Body of pancreas (tissue), 4 donors: ENCODE data around the gene DNM3. TPM values are rescaled to one million over a fixed set of nuclear protein-coding genes. Genes with fewer than 3 reads are reported as not detected.

ENCODE experiments used
- ATAC-seq: fragments of 150-250 bp; one replicate; pipeline ENCODE4 v1.9.1; 2016
- DNase-seq, 4 donors: peaks; one replicate each; pipeline ENCODE4 v3.0.0-alpha.2; 2019
- H3K27ac ChIP-seq, 4 donors: fragments of 200-600 bp; sonication (generic); 1 replicate in 3 of 4; 2 replicates in 1 of 4; pipeline versions ENCODE4 v1.5.1 to v1.6.1; 2016 to 2019; ENCODE audit warnings: mild to moderate bottlenecking in 1 of 4, mixed read lengths in 1 of 4, moderate library complexity in 1 of 4
- H3K27me3 ChIP-seq, 2 donors: fragments of 200-600 bp; sonication (generic); one replicate each; pipeline ENCODE4 v1.6.0; 2016; ENCODE audit warnings: mild to moderate bottlenecking in 1 of 2
- H3K36me3 ChIP-seq, 2 donors: fragments of 200-600 bp; sonication (generic); replicated peaks in 1 of 2; 2 replicates each; pipeline ENCODE4 v1.5.1; 2016; ENCODE audit warnings: low read depth in 2 of 2; ENCODE audit not compliant: insufficient read depth in 1 of 2
- H3K4me1 ChIP-seq: fragments of 200-600 bp; sonication (generic); one replicate; pipeline ENCODE4 v1.6.0; 2016
- H3K4me3 ChIP-seq, 2 donors: fragments of 200-600 bp; sonication (generic); 1 replicate in 1 of 2; 2 replicates in 1 of 2; pipeline ENCODE4 v1.5.1; 2016 to 2019
- H3K9me3 ChIP-seq, 3 donors: fragments of 200-600 bp; sonication (generic); 1 replicate in 2 of 3; 2 replicates in 1 of 3; pipeline ENCODE4 v1.5.1; 2016
- POLR2A ChIP-seq, 3 donors: fragments of 450-650 bp; IDR thresholded peaks; one replicate each; pipeline ENCODE4 v1.6.1; 2016; ENCODE audit warnings: antibody characterized with exemption in 3 of 3, mild to moderate bottlenecking in 2 of 3
- WGBS, 2 donors: methylation state at CpG; one replicate each; pipeline ENCODE4 v1.1.5; 2017; 5-methylcytosine and 5-hydroxymethylcytosine counted together
- intact Hi-C: fragments of 100-400 bp; cut with DNase I; formaldehyde crosslinking; loops from one replicate; pipeline ENCODE4 v1.15.1; 2023
- total RNA-seq, 2 donors: library from RNA; depleted of rRNA; stranded (reverse); fragments of >200 nt; gene quantifications; one replicate each; pipeline ENCODE4 v1.1.0, GENCODE V29; 2016
- TF ChIP-seq, protein P1 (sequence below), 7 experiments: fragments of 450-650 bp in 4 of 7; fragments of 200-600 bp in 3 of 7; sonication (generic) in 3 of 7; IDR thresholded peaks; one replicate each; pipeline ENCODE4 v1.5.1; 2016 to 2019; ENCODE audit warnings: antibody characterized with exemption in 7 of 7

The DNM3 gene
- total RNA-seq, 2 donors from 2014 or later: 2.9 to 4.0 TPM

DNA sequence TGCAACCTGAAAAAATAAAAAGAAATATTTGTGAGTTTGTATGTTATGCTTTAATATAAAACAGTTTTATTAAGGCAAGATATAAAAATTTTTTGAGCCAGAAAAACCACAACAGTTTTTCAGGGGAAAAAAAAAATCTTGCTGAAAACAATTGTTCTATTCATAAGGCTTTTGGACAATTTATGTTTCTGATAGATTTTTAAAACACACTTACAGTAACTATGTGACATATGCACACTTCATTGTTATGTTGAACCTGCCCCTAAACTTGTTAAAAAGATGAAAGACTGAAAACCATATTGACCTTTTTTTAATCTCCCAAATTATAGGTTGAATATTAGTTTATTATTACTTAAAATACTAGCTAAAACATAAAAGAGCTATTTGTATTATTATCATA lies 299.3 kb downstream of the DNM3 start:
- TF ChIP-seq POLR2A (IDR thresholded peaks at IDR 0.05): no peak
- TF ChIP-seq, protein P1, sequence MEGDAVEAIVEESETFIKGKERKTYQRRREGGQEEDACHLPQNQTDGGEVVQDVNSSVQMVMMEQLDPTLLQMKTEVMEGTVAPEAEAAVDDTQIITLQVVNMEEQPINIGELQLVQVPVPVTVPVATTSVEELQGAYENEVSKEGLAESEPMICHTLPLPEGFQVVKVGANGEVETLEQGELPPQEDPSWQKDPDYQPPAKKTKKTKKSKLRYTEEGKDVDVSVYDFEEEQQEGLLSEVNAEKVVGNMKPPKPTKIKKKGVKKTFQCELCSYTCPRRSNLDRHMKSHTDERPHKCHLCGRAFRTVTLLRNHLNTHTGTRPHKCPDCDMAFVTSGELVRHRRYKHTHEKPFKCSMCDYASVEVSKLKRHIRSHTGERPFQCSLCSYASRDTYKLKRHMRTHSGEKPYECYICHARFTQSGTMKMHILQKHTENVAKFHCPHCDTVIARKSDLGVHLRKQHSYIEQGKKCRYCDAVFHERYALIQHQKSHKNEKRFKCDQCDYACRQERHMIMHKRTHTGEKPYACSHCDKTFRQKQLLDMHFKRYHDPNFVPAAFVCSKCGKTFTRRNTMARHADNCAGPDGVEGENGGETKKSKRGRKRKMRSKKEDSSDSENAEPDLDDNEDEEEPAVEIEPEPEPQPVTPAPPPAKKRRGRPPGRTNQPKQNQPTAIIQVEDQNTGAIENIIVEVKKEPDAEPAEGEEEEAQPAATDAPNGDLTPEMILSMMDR (IDR thresholded peaks at IDR 0.05): no peak
- Histone ChIP-seq H3K9me3 (no peaks in the 10 kb centered on the region), H3K27ac (no peak overlapping the region), H3K4me3 (no peak overlapping the region), H3K36me3 (no peaks in the 10 kb centered on the region), H3K4me1 (no peaks in the 10 kb centered on the region), H3K27me3 (no peaks in the 10 kb centered on the region)
- no peak for ATAC-seq
- intact Hi-C loops: no loop called here
- no peak for DNase-seq

DNA sequence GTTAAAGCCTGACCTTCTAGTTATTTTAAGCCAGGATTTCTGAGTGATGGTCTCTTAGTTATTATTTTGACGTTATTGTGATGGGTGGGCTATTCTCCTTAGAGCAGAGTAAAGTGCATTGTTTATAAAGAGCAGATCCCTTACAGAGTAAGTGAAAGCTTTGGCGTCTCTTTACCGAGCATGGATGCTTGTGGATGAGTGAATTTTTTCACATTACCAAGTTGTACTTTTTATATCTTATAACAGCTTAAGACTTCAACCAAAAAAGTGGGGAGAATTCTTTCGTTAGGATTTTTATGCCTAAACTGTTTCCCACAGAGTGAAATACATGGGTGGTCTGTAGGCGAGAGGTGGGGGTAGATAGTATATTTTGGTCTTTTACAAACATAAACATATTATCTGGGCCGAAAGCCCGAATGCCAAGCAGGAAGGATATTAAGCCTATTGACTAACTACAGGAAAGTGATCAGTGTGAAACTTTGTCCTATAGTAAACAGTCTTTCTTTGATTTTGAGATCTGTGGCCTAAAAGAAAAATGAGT lies 300.1 kb downstream of the DNM3 start:
- Histone ChIP-seq H3K36me3 (no peaks in the 10 kb centered on the region), H3K9me3 (no peaks in the 10 kb centered on the region), H3K4me3 (no peak overlapping the region), H3K27ac (peak overlapping the region in 1 of 4 donors; percentile 34), H3K27me3 (no peaks in the 10 kb centered on the region), H3K4me1 (peaks cover 5% of the 10 kb centered on the region)
- intact Hi-C loops: no loop called here
- ATAC-seq: no peak
- 74% methylated on average over 7 of the region's 7 CpGs for WGBS, 2 donors
- no peak for DNase-seq
- TF ChIP-seq, protein P1 (IDR thresholded peaks at IDR 0.05): no peak
- TF ChIP-seq POLR2A (IDR thresholded peaks at IDR 0.05): no peak

DNA sequence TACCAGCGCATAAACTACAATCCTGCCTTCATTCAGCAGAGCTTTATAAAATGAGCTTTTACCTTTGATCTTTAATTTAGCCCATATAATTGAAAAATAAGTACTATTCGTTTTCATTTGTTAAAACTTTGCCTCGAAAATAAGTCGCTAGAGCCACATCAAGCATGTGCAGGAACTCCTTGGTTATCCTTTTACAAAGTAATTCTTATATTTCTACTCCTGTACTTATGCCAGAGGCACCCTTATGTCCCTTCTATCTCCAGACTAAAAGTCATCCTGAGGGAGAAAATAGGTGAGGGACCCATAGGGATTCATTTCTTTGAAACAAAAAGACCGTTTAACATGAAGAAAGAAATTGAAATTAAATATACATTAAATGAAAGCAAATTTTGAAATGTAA lies 301.0 kb downstream of the DNM3 start:
- WGBS, 2 donors: 81 to 85% methylated on average over 5 of the region's 5 CpGs
- Histone ChIP-seq H3K27me3 (no peaks in the 10 kb centered on the region), H3K36me3 (no peaks in the 10 kb centered on the region), H3K27ac (no peak overlapping the region), H3K4me3 (no peak overlapping the region), H3K9me3 (no peaks in the 10 kb centered on the region), H3K4me1 (peaks cover 5% of the 10 kb centered on the region)
- intact Hi-C loops: no loop called here
- ATAC-seq (no peak), DNase-seq (no peak)
- no peak for TF ChIP-seq POLR2A (IDR thresholded peaks at IDR 0.05)
- TF ChIP-seq, protein P1 (IDR thresholded peaks at IDR 0.05): no peak

DNA sequence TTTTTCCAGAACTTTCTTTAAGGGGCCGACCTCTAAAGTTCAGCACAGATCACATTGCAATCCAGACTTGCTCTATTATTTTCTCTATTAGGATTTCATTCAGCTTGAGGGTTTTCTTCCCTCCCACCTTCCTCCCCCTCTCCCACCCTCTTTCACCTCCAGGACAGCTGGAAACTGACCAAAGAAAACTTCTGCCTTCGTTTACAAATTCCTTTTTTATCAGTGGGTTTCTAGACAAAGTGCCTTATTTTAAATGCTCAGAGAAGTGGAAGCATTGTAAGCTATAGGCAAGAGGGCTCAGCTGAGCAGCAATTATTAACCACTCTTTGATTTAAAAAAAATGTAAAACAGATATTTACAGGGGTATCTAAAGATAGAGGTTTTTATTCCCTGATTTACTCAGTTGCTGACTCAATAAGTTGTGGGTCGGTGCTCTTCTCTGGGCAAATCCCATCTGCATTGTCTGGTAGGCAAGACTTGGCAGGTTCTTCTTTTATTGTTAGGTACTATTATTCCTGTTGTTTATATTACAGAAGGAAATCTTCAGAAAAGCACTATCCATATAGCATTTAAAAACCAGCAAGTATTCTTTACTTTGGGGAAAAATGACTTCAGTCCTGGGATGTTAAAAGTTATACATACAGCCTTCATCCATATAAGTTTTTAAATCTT lies 302.2 kb downstream of the DNM3 start:
- no peak overlapping the region for H3K4me3 ChIP-seq
- WGBS, 2 donors: 48 to 50% methylated on average over 3 of the region's 3 CpGs
- H3K4me1 ChIP-seq: peaks cover 5% of the 10 kb centered on the region
- no peaks in the 10 kb centered on the region for H3K9me3 ChIP-seq
- peak overlapping the region in 2 of 4 donors; percentile 4 to 54 for H3K27ac ChIP-seq
- no peaks in the 10 kb centered on the region for H3K36me3 ChIP-seq
- no peak for TF ChIP-seq POLR2A (IDR thresholded peaks at IDR 0.05)
- TF ChIP-seq, protein P1 (IDR thresholded peaks at IDR 0.05): no peak
- no peak for DNase-seq
- ATAC-seq: no peak
- intact Hi-C loops: no loop called here
- H3K27me3 ChIP-seq: no peaks in the 10 kb centered on the region
